RPMI8226 (cell line): ENCODE data around the gene MIA.
"Not testable (repeated sequence)": the region's sequence is repeated elsewhere in the genome, so short reads cannot be mapped to it uniquely, and the experiment has no call there.

Source experiments
- DNase-seq: peaks from one replicate; pipeline ENCODE4 v3.0.0-alpha.2; 2015

The MIA gene

GRCh38 chr19:40804783-40805242 is 29.5 kb downstream of the MIA start:
- no peak for DNase-seq

- DNase-seq, result no peak
Observed at GRCh38 chr19:40805258-40805868, 30.0 kb downstream of the MIA start.

GRCh38 chr19:40806423-40807146 is 31.3 kb downstream of the MIA start:
- DNase-seq, result no peak

GRCh38 chr19:40807147-40808020 is 32.1 kb downstream of the MIA start:
- DNase-seq, result peak; percentile 29

GRCh38 chr19:40808021-40808325 is 32.7 kb downstream of the MIA start:
- DNase-seq, result no peak

GRCh38 chr19:40808497-40808896 is 33.2 kb downstream of the MIA start:
- DNase-seq, result no peak

GRCh38 chr19:40809358-40810086 is 34.2 kb downstream of the MIA start:
- DNase-seq, result no peak

- DNase-seq, result no peak
Observed at GRCh38 chr19:40810160-40810559, 34.8 kb downstream of the MIA start.

- peak; percentile 28 for DNase-seq
Observed at GRCh38 chr19:40810649-40811408, 35.5 kb downstream of the MIA start.

- DNase-seq, result peak; percentile 45
Observed at GRCh38 chr19:40811478-40812341, 36.4 kb downstream of the MIA start.

- DNase-seq, result not testable (repeated sequence)
Observed at GRCh38 chr19:40812571-40812970, 37.2 kb downstream of the MIA start.

- no peak for DNase-seq
Observed at GRCh38 chr19:40813182-40813581, 37.9 kb downstream of the MIA start.

GRCh38 chr19:40815223-40815622 is 39.9 kb downstream of the MIA start:
- DNase-seq, result no peak

GRCh38 chr19:40818480-40819399 is 43.4 kb downstream of the MIA start:
- peak; percentile 73 for DNase-seq

- DNase-seq, result peak; percentile 31
Observed at GRCh38 chr19:40819479-40820234, 44.3 kb downstream of the MIA start.

- no peak for DNase-seq
Observed at GRCh38 chr19:40822161-40822560, 46.8 kb downstream of the MIA start.

- not testable (repeated sequence) for DNase-seq
Observed at GRCh38 chr19:40822704-40823553, 47.6 kb downstream of the MIA start.

GRCh38 chr19:40824916-40825315 is 49.6 kb downstream of the MIA start:
- DNase-seq, result not testable (repeated sequence)
